Glutamatergic neuron (in vitro differentiated cells): ENCODE results near the gene MAP3K1. TPM values are rescaled to one million over a fixed set of nuclear protein-coding genes. Genes with fewer than 3 reads are reported as not detected.

Experiments used
- DNase-seq: peaks from one replicate; pipeline ENCODE4 v3.0.0; 2022
- H3K27ac Mint-ChIP-seq: one replicate; pipeline ENCODE4 v1.8.0; 2020; ENCODE audit warnings: mild to moderate bottlenecking, mixed read lengths, inconsistent platforms; ENCODE audit not compliant: unreplicated experiment
- H3K27me3 Mint-ChIP-seq: one replicate; pipeline ENCODE4 v1.8.0; 2020; ENCODE audit warnings: mild to moderate bottlenecking, moderate library complexity, mixed read lengths, inconsistent platforms; ENCODE audit not compliant: unreplicated experiment
- H3K36me3 Mint-ChIP-seq: one replicate; pipeline ENCODE4 v1.8.0; 2020; ENCODE audit warnings: mild to moderate bottlenecking, mixed read lengths, inconsistent platforms; ENCODE audit not compliant: unreplicated experiment
- H3K4me1 Mint-ChIP-seq: one replicate; pipeline ENCODE4 v1.8.0; 2020; ENCODE audit warnings: mild to moderate bottlenecking, low read depth, mixed read lengths, inconsistent platforms; ENCODE audit not compliant: unreplicated experiment
- H3K4me3 Mint-ChIP-seq: one replicate; pipeline ENCODE4 v1.8.0; 2020; ENCODE audit warnings: mild to moderate bottlenecking, mixed read lengths, inconsistent platforms; ENCODE audit not compliant: unreplicated experiment
- H3K9me3 Mint-ChIP-seq: one replicate; pipeline ENCODE4 v1.8.0; 2020; ENCODE audit warnings: mild to moderate bottlenecking, moderate library complexity, mixed read lengths, inconsistent platforms; ENCODE audit not compliant: unreplicated experiment
- CTCF ChIP-seq: fragments of 200-600 bp; sonication (generic); IDR thresholded peaks from one replicate; pipeline ENCODE4 v1.5.0; 2021; ENCODE audit not compliant: partially characterized antibody, unreplicated experiment
- total RNA-seq: library from RNA; stranded (reverse); fragmentation: NEBNext Ultra II Directional; extraction: Animal tissue kit (Norgen Biotek cat#: 25700); gene quantifications from one replicate; pipeline ENCODE4 v1.2.1, GENCODE V29; 2021; ENCODE audit not compliant: unreplicated experiment

The MAP3K1 gene
- total RNA-seq, 1 donor from 2014 or later: 10.1 TPM

GRCh38 chr5:56801256-56801655 lies 14.1 kb upstream of the MAP3K1 start:
- Mint-ChIP-seq H3K27me3 (peaks cover 5% of the 10 kb centered on the region), H3K36me3 (no peaks in the 10 kb centered on the region), H3K4me3 (peak overlapping the region; percentile 47), H3K27ac (peak overlapping the region; percentile 86), H3K4me1 (peaks cover 36% of the 10 kb centered on the region), H3K9me3 (peaks cover 2% of the 10 kb centered on the region)
- TF ChIP-seq CTCF: no peak
- no peak for DNase-seq

- Mint-ChIP-seq H3K4me3 (peak overlapping the region; percentile 10), H3K9me3 (peaks cover 2% of the 10 kb centered on the region), H3K27ac (peak overlapping the region; percentile 86), H3K27me3 (peaks cover 5% of the 10 kb centered on the region), H3K36me3 (no peaks in the 10 kb centered on the region), H3K4me1 (peaks cover 36% of the 10 kb centered on the region)
- peak; percentile 66 for DNase-seq
- TF ChIP-seq CTCF: no peak
Measured at GRCh38 chr5:56802205-56802604, 13.1 kb upstream of the MAP3K1 start.

GRCh38 chr5:56803025-56803424 lies 12.3 kb upstream of the MAP3K1 start:
- Mint-ChIP-seq H3K27me3 (peaks cover 5% of the 10 kb centered on the region), H3K36me3 (no peaks in the 10 kb centered on the region), H3K4me1 (peaks cover 36% of the 10 kb centered on the region), H3K4me3 (no peak overlapping the region), H3K27ac (peak overlapping the region; percentile 72), H3K9me3 (peaks cover 2% of the 10 kb centered on the region)
- no peak for DNase-seq
- TF ChIP-seq CTCF: no peak

- Mint-ChIP-seq H3K4me1 (peaks cover 34% of the 10 kb centered on the region), H3K36me3 (no peaks in the 10 kb centered on the region), H3K9me3 (peaks cover 2% of the 10 kb centered on the region), H3K4me3 (no peak overlapping the region), H3K27ac (peak overlapping the region; percentile 70), H3K27me3 (peaks cover 5% of the 10 kb centered on the region)
- DNase-seq: no peak
- no peak for TF ChIP-seq CTCF
Measured at GRCh38 chr5:56803894-56804293, 11.5 kb upstream of the MAP3K1 start.

- no peak overlapping the region for H3K27ac Mint-ChIP-seq
- no peaks in the 10 kb centered on the region for H3K9me3 Mint-ChIP-seq
- TF ChIP-seq CTCF: no peak
- H3K27me3 Mint-ChIP-seq: peaks cover 2% of the 10 kb centered on the region
- H3K36me3 Mint-ChIP-seq: no peaks in the 10 kb centered on the region
- H3K4me3 Mint-ChIP-seq: no peak overlapping the region
- DNase-seq: no peak
- peaks cover 7% of the 10 kb centered on the region for H3K4me1 Mint-ChIP-seq
Measured at GRCh38 chr5:56807679-56808078, 7.7 kb upstream of the MAP3K1 start.
